ENCODE data around the gene NXPH3. TPM values are rescaled to one million over a fixed set of nuclear protein-coding genes. Genes with fewer than 3 reads are reported as not detected.

The NXPH3 gene
- polyA plus RNA-seq, 3 donors, result 0.90 to 1.2 (median 1.0) TPM

DNA sequence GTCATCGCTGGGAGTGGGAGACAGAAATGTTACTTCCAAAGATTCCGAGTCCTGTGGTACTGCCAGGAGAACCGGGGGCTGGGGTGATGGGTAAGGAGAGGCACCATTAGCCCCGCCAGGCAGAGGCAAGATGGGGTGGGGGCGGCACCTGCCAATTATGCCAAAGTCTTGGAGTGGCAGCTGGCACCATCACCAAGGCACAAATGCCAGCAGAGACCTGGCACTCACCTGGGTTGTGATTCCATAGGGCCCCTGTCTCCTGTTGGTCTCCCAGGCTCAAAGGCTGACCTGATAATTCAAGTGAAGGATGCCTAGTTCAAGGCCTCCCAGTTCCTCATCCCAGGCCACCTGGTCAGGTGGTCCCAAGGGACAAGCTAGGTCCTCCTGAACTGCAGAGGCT, 7.6 kb downstream of the NXPH3 start:
- no peak for DNase-seq (ENCODE audit: extremely low read depth in 1 of 11, low read depth in 9 of 11, low spot score in 4 of 11)

DNA sequence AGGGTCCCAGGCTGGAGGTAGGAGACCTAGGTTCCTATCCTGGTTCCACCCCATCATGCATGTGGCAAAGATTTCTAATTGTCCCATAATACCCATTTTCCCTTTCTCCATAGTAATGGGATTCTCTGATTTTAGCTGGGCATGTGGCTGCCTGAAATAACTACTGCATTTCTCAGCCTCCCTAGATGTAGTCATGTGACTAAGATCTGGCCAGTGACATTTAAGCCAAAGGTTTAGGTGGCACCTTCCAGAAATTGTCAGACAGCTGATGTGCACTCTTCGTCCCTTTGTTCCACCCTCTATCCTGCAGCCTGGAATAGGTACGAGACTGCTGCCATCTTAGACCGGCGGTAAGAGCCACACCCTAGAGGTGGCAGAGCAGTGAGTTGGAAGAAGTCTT, 8.2 kb downstream of the NXPH3 start:
- DNase-seq (ENCODE audit: extremely low read depth in 1 of 11, low read depth in 9 of 11, low spot score in 4 of 11), result no peak

DNA sequence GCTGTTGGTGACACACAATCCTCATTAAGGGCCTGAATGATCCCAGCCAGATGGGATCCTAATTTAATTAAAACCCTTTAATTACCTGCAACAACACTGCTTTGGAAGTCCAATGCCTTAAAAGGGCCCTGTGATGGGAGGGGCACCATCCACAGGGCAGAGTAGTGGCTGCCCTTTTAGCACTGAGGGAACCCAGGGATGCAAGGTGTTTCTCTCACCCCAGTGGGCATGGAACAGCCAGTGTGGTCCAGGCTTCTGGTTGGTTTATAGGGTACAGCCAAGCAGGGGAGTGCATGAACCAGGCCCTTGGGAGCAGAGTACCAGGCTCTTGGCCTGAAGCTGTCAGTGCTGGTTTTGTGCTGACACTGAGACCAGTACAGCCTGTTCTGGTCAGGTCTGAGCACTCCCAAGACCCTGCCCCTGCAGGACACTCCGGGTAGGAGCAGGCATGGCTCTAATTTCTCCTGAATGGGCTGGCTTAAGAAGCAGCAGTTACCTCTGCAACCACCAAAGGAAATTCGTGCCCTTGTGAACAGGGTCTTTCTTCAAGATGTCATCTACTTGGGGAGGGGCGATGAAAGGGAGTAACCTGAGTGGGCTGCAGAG, 9.9 kb downstream of the NXPH3 start:
- no peak for DNase-seq (ENCODE audit: extremely low read depth in 1 of 11, low read depth in 9 of 11, low spot score in 4 of 11)

DNA sequence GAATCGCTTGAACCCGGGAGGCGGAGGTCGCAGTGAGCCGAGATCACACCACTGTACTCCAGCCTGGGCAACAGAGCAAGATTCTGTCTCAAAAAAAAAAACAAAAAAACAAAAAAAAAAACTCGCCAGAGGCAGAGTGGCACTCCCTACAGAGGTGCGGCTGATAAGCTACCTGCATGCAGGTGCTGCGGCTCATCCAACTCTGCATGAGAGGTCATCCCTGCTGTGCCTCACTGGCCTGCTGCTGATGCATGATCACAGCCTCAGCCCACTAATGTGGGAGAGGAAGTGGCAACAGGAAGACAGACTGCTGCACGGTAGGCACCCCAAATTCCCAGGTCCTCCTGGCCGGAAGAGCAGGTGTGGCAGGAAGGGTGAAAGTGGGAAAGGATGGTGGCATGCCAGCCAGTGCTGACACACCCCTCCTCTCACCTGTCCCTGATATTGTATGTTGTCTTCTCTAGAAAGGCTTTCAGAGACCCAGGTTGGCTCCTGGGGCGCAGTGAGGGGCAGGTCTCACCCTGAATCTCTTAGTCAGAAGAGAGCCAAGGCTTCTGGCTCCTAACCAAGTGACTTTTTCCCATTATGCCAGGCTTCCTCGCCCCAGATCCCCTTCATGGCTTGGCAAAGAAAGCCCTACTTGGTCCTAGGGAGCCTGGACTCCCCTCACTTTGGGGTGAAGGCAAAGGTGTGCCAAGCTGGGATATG, 11.8 kb downstream of the NXPH3 start:
- no peak for DNase-seq (ENCODE audit: extremely low read depth in 1 of 11, low read depth in 9 of 11, low spot score in 4 of 11)

DNA sequence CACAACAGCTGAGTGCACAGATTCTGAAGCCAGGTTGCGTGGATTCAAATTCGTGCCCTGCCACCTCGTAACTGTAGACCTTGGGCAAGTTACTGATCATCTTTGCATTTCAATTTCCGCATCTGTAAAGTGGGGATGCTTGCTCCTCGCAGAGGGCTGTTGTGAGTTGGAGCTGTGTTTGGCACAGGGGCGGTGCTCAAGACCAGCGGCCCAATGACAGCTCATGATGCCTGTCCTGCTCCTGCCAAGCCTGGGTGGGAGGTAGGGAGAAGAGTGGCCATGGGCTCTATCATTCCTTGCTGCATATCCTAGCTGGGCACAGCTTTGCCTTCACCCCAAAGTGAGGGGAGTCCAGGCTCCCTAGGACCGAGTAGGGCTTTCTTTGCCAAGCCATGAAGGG, 12.6 kb downstream of the NXPH3 start:
- DNase-seq (ENCODE audit: extremely low read depth in 1 of 11, low read depth in 9 of 11, low spot score in 4 of 11), result no peak

DNA sequence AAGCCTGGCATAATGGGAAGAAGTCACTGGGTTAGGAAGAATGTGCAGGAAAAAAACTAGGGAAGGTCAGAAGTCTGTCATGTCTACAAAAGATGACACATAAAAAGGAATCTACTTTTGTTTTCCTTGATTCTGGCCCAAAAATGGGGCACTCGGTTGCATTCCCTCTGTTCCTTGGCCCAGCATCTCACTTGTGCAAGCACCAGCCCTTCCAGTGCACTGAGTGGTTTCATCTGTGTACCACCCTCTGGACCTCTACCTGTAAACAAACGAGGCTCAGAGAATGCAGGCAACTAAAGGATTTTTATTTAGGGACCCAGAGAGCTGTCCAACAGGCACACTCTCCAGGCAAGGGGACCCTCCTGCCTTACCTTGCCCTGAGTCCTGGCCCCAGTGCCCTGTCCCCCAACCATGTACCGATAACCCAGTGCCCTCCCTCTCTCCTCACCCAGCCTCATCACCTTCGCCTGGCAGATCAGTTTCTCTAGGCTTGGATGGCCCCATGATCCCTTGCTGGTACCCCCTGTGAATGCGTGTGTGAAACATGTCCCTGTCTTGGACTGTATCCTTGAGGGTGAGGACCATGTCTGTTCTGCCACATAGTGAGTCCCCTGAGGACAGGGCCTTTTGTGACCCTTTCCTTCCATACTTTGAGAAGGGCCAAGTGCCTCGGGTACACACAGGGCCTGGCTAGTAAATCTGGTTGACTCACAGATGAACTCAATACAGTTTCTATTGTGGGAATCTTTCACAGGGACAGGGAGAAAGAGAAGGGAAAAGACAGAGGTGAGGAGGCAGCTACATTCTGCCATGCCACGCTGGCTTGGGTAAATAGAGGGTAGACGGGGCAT, 13.3 kb downstream of the NXPH3 start:
- DNase-seq (ENCODE audit: extremely low read depth in 1 of 11, low read depth in 9 of 11, low spot score in 4 of 11), result no peak

DNA sequence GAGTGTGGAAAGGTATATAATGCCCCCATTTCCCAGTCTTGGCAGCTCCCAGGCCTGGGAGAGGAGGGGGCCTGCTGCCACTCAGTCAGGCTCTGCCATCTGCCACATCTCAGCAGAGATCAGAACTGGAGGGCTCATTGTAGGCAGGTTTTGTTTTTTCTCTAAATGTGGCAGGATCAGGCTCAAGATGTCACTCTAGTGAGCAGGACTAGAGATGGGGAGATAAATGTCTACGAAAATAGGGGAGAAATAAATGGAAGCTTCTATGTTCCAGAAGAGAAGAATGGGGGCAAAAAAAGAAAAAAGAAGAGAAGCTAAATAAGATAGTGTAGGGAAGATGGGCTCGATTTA, 13.9 kb downstream of the NXPH3 start:
- no peak for DNase-seq (ENCODE audit: extremely low read depth in 1 of 11, low read depth in 9 of 11, low spot score in 4 of 11)

DNA sequence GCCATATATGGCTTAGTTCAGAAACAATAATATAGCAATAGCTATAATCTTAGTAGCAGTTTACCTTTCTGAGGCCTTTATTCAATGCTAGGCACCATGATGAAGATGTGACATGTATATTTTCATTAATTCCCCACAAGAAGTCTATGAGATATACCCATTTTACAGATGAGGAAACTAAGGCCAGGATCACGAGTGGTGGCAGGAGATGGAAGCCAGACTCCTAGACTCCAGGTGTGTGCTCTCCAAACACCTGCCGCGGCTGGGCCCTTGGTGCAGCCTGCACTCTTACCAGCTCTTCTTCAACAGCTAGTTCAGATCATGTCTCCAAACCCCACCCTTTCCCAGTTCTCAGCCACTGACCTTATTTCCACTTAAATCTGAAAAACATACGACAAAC, 15.2 kb downstream of the NXPH3 start:
- DNase-seq (ENCODE audit: extremely low read depth in 1 of 11, low read depth in 9 of 11, low spot score in 4 of 11), result no peak

DNA sequence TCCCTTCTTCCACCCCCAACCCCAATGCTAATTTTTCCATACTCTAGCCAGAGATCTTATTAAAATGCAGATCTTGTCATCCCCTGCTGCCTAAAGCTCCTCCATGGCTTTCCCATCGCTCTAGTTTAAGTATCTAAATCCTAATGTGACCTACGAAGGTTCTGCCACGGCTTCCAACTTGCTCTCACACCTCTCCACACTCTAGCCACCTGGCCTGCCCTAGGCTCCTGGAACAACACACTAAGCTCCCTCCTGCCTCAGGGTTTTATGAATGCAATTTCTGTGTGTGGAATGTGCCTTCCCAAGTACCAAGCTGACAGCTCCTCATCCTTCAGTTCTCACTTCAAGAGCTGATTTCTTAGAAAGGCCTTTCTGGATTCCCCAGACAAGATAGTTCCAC, 16.6 kb downstream of the NXPH3 start:
- no peak for DNase-seq (ENCODE audit: extremely low read depth in 1 of 11, low read depth in 9 of 11, low spot score in 4 of 11)

DNA sequence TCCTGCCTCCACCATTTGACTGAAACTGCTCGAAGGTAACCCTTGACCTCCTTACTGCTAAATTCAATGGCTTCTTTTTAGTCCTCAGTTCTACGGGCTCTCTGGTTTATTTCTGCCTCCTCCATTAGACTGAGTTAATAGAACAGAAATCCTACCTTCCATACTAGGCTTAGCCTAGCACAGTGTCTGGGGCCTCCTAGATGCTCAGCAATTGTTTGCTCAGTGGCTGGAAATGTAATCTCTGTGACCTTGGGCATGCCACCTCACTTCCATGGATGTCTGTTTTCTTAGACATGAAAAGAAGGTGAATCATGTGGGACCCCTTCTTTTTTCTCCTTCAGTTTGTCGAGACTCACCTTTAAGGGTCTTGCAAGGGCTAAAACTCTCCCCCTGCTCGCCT, 19.7 kb downstream of the NXPH3 start:
- DNase-seq (ENCODE audit: extremely low read depth in 1 of 11, low read depth in 9 of 11, low spot score in 4 of 11), result no peak

DNA sequence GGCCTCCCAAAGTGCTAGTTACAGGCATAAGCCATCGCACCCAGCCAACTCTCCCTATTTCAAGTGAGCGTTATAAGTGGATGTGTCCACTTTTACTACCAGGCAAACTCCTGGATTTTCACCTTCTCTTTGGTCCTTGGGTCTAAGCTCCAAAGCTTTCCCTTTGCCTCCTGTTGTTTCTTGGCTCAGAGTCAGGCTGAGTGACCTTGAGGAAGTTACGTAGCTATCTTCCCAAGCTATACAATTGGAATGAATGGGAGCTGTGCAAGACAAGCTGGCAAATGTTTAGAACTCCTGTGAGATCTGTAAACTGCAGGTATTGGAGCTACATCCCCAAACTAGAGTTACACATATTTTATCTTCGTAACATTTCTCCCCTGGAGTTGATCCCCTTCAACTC, 20.3 kb downstream of the NXPH3 start:
- DNase-seq (ENCODE audit: extremely low read depth in 1 of 11, low read depth in 9 of 11, low spot score in 4 of 11), result peak in 1 of 11 donors; percentile 19

DNA sequence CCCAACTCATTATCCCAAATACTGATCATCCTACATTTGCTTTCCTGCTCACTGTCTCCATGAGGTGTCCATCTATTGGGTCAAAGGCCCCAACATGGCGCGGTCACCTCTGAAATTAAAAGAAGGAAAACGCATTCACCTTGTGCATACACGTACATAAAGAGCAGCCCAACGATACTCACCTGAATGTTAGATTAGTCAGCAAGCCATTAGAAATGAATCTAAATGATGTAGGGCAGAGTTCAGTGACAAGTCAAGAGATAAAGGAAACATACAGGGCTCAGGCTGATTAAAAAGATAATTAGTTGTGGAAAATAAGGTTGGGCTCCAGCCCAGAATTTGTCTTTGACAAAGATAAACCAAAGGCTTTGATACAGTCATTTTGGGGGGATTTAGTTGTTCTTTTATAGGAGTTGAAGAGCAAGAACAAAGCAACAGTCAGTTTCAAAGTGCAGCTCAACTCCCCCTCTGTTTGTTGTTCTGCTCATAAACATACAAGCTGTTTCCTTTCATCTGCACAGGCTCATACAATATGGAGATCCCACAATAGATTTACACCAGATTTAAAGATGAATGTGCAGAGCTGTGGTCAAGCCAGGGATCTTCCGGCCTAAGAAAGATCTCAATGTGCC, 21.1 kb downstream of the NXPH3 start:
- no peak for DNase-seq (ENCODE audit: extremely low read depth in 1 of 11, low read depth in 9 of 11, low spot score in 4 of 11)

DNA sequence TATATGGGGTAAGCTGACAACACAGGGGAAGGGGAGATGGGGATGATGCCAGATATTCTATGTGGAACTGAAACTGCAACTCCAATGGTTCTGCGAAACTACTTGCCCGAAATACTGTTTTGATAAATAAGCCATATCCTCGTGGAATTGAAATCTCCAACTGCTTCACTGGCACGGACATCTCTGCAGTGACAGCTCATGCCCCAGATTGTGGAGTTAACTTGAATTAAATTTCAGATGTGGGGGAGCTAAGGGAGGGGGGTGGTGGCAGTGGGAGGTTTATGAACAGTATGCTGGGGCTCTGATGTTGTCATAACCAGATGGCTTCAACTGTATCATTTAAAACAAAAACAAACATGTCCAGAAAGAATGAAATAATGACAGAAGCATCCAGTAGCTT, 21.8 kb downstream of the NXPH3 start:
- no peak for DNase-seq (ENCODE audit: extremely low read depth in 1 of 11, low read depth in 9 of 11, low spot score in 4 of 11)

DNA sequence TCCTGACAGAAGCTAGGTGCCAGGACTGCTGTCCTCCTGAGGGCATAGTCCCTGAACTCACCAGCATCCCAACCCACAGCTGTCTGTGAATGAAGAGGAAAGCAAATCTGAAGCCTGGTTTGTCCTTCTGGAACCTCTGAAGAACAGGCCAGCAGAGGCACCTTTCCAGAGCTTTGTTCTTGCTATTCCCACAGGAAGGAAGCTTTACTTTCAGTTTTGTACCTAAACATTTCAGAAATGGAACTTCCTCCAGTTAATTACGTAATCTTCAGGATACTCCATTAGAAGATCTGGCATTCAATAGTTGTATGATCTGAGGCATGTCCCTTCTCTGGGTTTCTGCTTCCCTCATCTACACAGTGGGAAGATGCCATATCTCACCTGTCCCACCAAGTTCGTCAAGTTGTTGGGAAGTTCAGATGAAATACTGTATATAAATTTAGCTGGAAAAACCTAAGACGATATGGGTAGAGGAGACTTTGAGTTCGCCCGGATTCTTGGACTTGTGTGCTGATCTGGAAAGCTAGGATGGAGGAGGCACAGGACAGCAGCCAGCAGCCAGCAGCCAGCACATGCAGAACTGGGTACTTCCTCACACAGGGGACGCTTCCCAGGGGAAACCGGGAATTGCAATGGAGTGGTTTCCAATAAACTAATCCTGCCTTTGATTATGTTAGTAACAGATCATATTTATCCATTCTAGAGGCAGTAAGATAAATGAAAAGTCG, 22.4 kb downstream of the NXPH3 start:
- no peak for DNase-seq (ENCODE audit: extremely low read depth in 1 of 11, low read depth in 9 of 11, low spot score in 4 of 11)

DNA sequence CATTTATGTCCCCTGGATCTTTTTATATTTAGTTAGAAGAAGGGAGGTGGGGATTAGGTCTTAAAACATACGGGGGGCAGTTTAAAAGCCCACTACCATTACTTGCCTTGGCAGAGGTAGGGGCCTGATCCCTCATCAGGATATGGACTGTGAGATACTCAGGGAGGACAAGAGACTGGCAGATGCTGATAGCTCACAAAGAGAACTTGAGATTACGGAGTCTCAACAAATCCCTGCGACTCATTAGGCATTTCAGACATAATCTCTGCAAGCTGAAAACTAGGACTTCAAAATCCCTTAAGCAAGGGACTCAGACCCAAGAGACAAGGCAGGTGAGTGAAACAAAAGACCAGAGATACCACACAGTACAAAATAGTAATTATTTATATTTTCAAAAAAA, 23.2 kb downstream of the NXPH3 start:
- no peak for DNase-seq (ENCODE audit: extremely low read depth in 1 of 11, low read depth in 9 of 11, low spot score in 4 of 11)

DNA sequence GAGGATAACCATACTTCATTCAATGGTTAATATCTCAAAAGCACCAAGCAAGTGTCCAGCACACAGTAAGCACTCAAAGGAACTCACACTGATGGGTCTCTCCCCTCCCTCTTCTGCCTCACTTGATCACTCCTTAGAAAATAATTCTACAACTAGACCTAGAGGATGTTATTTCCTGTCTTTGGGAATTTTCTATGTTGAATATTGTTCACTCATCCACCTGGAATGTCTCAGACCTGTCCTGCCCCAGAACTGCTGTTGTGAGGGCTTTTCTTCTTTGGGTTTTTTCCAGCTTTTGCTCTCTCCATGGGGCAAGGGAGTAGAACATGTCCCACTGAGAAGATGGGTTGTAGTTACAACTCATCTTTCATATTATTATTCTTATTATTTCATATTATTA, 25.3 kb downstream of the NXPH3 start:
- DNase-seq (ENCODE audit: extremely low read depth in 1 of 11, low read depth in 9 of 11, low spot score in 4 of 11), result no peak

DNA sequence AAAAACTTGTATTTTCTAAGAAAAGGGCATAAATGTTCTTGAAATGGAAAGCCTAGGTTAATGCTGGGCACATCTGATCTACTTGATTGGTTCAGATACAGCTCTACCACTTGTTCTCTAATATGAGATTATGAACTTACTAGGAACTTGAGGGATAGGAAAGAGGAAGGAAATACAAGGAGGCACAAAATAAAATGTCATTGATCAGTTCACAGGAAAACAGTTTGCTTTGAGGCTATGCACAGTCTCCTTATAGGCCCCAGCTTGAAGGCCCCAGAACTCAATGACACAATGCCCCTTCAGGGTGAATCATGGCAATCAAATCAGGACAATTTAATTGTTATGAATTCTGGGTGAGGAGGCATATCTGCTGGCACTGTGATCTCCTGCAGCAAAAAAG, 27.1 kb downstream of the NXPH3 start:
- no peak for DNase-seq (ENCODE audit: extremely low read depth in 1 of 11, low read depth in 9 of 11, low spot score in 4 of 11)

DNA sequence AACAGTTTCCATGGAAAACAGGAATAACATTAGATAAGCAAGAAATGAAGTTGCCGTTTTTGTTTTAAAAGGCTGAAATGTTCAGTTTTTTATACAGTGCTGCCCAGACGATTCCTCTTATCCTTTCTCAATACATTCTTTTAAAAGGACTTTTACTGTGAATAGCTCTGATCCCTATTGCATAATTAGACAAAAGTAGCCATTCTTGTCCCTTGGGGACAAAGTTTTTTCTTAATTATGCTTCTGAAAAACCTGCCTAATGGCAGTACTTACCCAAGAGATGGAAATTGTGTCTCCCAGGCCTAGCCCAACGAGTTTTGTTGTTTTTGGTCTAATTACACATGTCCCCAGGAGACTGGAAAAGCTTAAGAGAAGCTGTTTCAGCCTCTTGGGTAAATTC, 27.6 kb downstream of the NXPH3 start:
- no peak for DNase-seq (ENCODE audit: extremely low read depth in 1 of 11, low read depth in 9 of 11, low spot score in 4 of 11)

DNA sequence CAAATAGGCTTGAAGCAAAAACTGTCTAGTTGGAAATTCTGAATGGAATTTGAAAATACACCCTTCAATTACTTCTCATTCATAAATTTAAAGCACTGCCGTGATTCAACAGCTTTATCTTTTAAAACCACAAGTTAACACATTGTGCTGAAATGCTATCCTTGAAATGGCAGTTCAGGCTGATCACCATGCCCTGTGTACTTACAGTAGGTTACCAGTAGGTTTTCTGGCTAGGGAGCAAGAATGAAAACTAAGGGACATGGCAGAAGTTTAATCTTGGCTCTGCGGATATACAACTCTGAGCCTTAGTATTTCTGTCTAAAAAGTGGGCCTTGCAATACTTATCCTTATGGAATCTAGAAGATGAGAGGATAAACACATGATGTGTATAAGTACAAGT, 28.0 kb downstream of the NXPH3 start:
- DNase-seq (ENCODE audit: extremely low read depth in 1 of 11, low read depth in 9 of 11, low spot score in 4 of 11), result no peak

All from renal cortex interstitium (tissue), 11 donors.